Measurements from ENCODE around the gene COQ4.

- TF ChIP-seq CTCF (IDR thresholded peaks at IDR 0.05; ENCODE audit: borderline replicate concordance, extremely low read depth, low read length, poor library complexity, severe bottlenecking) (no peak), EZH2 (IDR thresholded peaks at IDR 0.05; ENCODE audit: borderline replicate concordance, low read depth, low read length, severe bottlenecking) (no peak)
Measured at GRCh38 chr9:128375865-128376264, 53.2 kb downstream of the COQ4 start.
